Mammary microvascular endothelial cell (primary cell): ENCODE data around the gene CDH13. TPM values are rescaled to one million over a fixed set of nuclear protein-coding genes. Genes with fewer than 3 reads are reported as not detected.

Source experiments
- total RNA-seq: library from RNA; depleted of rRNA; stranded (reverse); fragments of >200 nt; gene quantifications from 2 replicates; pipeline ENCODE4 v1.2.3, GENCODE V29; 2015

The CDH13 gene
- 150 and 151 TPM in 2 replicates for total RNA-seq

DNA sequence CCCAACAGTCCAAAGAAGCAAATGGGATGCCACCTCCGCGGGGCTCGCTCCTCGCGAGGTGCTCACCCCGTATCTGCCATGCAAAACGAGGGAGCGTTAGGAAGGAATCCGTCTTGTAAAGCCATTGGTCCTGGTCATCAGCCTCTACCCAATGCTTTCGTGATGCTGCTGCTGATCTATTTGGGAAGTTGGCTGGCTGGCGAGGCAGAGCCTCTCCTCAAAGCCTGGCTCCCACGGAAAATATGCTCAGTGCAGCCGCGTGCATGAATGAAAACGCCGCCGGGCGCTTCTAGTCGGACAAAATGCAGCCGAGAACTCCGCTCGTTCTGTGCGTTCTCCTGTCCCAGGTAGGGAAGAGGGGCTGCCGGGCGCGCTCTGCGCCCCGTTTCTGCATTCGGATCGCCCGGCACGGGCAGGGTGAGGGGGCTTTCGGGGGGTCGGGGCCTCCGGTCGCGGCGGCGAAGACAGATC, at the start of gene CDH13:
Gene CDH13 (plus strand): TSS at position 179 of the 471 bp plus-strand sequence.

DNA sequence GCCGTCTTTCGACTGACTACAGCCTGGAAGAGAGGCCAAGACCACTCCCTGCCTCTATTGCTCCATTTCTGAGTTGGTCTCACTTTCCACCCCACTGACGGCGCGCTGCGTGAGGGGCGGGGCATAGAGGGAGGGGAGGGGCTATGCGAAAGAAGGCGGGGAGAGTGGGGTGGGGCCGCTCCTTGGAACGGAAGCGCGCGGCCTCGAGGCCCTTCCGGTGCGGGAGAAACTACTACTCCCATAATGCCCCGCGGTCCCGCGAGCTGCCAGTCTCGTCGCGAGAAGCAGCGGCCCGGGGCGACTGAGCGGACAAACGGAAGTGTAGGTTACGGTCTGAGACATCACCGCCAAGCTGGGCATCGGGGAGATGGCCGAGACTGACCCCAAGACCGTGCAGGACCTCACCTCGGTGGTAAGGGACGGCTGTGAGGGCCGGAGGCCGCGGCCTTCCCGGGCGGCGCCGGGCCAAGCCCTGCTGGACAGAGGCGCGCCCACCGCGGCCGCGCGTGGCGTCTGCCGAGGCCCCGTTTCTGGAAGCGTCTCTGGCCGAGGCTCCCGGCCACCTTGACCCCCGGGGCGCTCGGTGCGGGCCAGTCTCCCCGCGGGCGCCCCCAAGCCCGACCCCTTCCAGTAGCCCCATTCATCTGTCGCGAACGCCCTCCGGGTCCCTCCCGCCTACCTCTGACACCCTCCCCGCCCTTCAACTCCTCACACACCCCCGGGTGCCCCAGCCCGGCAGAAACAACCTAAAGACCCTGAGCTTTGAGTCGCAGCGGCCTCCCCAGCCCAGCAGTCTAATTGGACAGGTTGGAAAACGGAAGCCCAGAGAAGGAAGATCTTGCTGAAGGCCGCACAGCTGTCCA, 1181.2 kb downstream of the CDH13 start, which contains the start of gene HSBP1:
Gene HSBP1 (plus strand): TSS at position 269 of the 863 bp plus-strand sequence. CDS start 99 bp downstream, at position 368.

